ENCODE results near the gene ESF1. TPM values are rescaled to one million over a fixed set of nuclear protein-coding genes. Genes with fewer than 3 reads are reported as not detected.
A peak's percentile ranks its signal among the peaks of the same experiment; 100 is the strongest.

ESF1 gene
- total and polyA plus RNA-seq, 12 donors: 3.6 to 25.4 (median 13.0) TPM

DNA sequence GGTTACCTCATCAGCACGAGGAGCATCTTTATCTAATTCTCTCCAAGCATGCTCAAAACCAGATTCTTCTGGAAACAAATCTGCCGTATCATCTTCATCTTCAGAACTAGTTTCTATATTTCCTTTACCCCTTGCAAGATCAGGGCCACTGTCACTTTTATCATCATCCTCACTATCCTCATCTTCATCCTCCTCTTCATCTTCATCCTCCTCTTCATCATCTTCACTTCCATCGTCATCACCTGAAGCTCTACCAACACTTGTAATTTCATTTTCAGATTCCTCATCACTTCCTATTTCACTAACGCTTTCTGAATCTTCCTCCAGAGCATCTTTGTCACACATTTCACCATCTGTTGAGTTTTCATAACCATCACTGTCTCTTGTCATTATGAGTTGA lies 8.9 kb downstream of the ESF1 start:
- WGBS, 4 donors: 81 to 85% (median 84%) methylated on average over 4 of the region's 4 CpGs
- no peak overlapping the region for H3K4me3 ChIP-seq
- H3K4me1 ChIP-seq (replicated peaks in 1 of 2): peaks cover 3 to 7% of the 10 kb centered on the region in 2 donors
- no peak for DNase-seq
- H3K27me3 ChIP-seq: no peaks in the 10 kb centered on the region
- intact Hi-C loops (cut with DNase I): loop anchor here in 1 of 2 donors (10.0 kb wide), 1 partner anchor 651 kb away; no protein-coding TSS in a partner anchor
- TF ChIP-seq, protein P1, sequence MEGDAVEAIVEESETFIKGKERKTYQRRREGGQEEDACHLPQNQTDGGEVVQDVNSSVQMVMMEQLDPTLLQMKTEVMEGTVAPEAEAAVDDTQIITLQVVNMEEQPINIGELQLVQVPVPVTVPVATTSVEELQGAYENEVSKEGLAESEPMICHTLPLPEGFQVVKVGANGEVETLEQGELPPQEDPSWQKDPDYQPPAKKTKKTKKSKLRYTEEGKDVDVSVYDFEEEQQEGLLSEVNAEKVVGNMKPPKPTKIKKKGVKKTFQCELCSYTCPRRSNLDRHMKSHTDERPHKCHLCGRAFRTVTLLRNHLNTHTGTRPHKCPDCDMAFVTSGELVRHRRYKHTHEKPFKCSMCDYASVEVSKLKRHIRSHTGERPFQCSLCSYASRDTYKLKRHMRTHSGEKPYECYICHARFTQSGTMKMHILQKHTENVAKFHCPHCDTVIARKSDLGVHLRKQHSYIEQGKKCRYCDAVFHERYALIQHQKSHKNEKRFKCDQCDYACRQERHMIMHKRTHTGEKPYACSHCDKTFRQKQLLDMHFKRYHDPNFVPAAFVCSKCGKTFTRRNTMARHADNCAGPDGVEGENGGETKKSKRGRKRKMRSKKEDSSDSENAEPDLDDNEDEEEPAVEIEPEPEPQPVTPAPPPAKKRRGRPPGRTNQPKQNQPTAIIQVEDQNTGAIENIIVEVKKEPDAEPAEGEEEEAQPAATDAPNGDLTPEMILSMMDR (IDR thresholded peaks at IDR 0.05): no peak
- TF ChIP-seq POLR2A (IDR thresholded peaks at IDR 0.05): no peak
- no peak overlapping the region for H3K27ac ChIP-seq
- no peaks in the 10 kb centered on the region for H3K9me3 ChIP-seq (replicated peaks in 1 of 3)
- H3K36me3 ChIP-seq (replicated peaks in 1 of 2): peaks cover 0 to 46% of the 10 kb centered on the region in 2 donors

- Histone ChIP-seq H3K36me3 (replicated peaks in 1 of 2) (peaks cover 0 to 62% of the 10 kb centered on the region in 2 donors), H3K9me3 (replicated peaks in 1 of 3) (no peaks in the 10 kb centered on the region), H3K27ac (no peak overlapping the region), H3K4me3 (no peak overlapping the region), H3K27me3 (no peaks in the 10 kb centered on the region), H3K4me1 (replicated peaks in 1 of 2) (peaks cover 3 to 7% of the 10 kb centered on the region in 2 donors)
- 68 to 84% (median 73%) methylated on average over 4 of the region's 4 CpGs for WGBS, 4 donors
- intact Hi-C loops (cut with DNase I): loop anchor here in 1 of 2 donors (10.0 kb wide), 1 partner anchor 648 kb away; no protein-coding TSS in a partner anchor
- DNase-seq: no peak
- TF ChIP-seq POLR2A (IDR thresholded peaks at IDR 0.05): no peak
- TF ChIP-seq, protein P1 (IDR thresholded peaks at IDR 0.05): no peak
These were observed 12.2 kb downstream of the ESF1 start for GRCh38 chr20:13772529-13772928.

DNA sequence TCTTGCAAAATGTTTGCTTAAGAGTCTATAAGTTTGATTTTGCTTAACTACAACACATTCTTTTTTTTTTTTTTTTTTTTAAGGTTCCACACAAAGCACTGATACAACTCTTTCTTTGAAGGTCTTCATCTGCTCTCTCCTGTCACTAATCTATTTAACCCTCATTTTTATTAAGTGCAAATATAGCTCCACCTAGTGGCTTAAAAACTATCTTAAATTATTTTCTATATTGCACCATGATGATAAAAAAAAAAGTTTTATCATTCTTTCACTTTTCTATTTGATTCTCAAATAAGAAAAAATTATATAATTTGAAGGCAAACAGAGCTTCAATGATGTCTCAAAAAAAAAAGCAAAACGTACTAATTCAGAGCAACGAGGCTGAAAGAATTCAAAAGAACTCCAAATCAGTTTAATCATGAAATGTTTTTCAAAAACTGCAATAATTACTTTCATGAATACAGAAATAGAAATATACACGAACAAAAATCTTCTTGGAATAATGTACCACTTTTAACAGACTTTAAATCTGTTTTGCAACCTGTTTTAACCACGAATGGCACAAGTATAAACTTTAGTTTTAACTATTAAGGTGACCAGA lies 12.8 kb downstream of the ESF1 start:
- intact Hi-C loops (cut with DNase I): loop anchor here in 1 of 2 donors (10.0 kb wide), 1 partner anchor 647 kb away; no protein-coding TSS in a partner anchor
- Histone ChIP-seq H3K4me1 (replicated peaks in 1 of 2) (peaks cover 2% of the 10 kb centered on the region in 2 donors), H3K27me3 (no peaks in the 10 kb centered on the region), H3K27ac (no peak overlapping the region), H3K9me3 (replicated peaks in 1 of 3) (no peaks in the 10 kb centered on the region), H3K36me3 (replicated peaks in 1 of 2) (peaks cover 0 to 66% of the 10 kb centered on the region in 2 donors), H3K4me3 (no peak overlapping the region)
- 48 to 54% (median 52%) methylated on average over 4 of the region's 4 CpGs for WGBS, 4 donors
- TF ChIP-seq, protein P1 (IDR thresholded peaks at IDR 0.05): peak; percentile 32 to 65 (median 53)
- TF ChIP-seq POLR2A (IDR thresholded peaks at IDR 0.05): no peak
- DNase-seq: no peak

- whole genome bisulfite sequencing, 4 donors: 87 to 90% (median 88%) methylated on average over 5 of the region's 5 CpGs
- intact Hi-C loops (cut with DNase I): loop anchor here in 1 of 2 donors (10.0 kb wide), 1 partner anchor 645 kb away; no protein-coding TSS in a partner anchor
These were observed 14.6 kb downstream of the ESF1 start for GRCh38 chr20:13770141-13770540.

More at GRCh38 chr20:13770141-13770540, 14.6 kb downstream of the ESF1 start:
- no peak for DNase-seq
- Histone ChIP-seq H3K27ac (no peak overlapping the region), H3K4me1 (replicated peaks in 1 of 2) (no peaks in the 10 kb centered on the region), H3K27me3 (no peaks in the 10 kb centered on the region), H3K36me3 (replicated peaks in 1 of 2) (peaks cover 0 to 69% of the 10 kb centered on the region in 2 donors), H3K9me3 (replicated peaks in 1 of 3) (peaks cover 0 to 10% (median 0%) of the 10 kb centered on the region in 3 donors), H3K4me3 (no peak overlapping the region)
- TF ChIP-seq, protein P1 (IDR thresholded peaks at IDR 0.05): no peak
- no peak for TF ChIP-seq POLR2A (IDR thresholded peaks at IDR 0.05)

All from adrenal gland (tissue), 12 donors.